Kidney tubule cell (primary cell): ENCODE measurements around the gene GFRA3.
A peak's percentile ranks its signal among the peaks of the same experiment; 100 is the strongest.
"Not testable (repeated sequence)": the region's sequence is repeated elsewhere in the genome, so short reads cannot be mapped to it uniquely, and the experiment has no call there.

Experiments
- DNase-seq: peaks from one replicate; pipeline ENCODE4 v3.0.0-alpha.2; 2018; ENCODE audit warnings: low spot score

Gene GFRA3

GRCh38 chr5:138274189-138274853 lies at the start of gene GFRA3:
Gene GFRA3 (minus strand): TSS chr5:138274621. CDS start chr5:138274424, 197 bp downstream.
- DNase-seq = no peak

GRCh38 chr5:138318211-138318610 lies 43.8 kb upstream of the GFRA3 start:
- not testable (repeated sequence) for DNase-seq

- no peak for DNase-seq
Observed at GRCh38 chr5:138316355-138316754, 41.9 kb upstream of the GFRA3 start.

GRCh38 chr5:138315751-138316278 lies 41.4 kb upstream of the GFRA3 start:
- no peak for DNase-seq

- DNase-seq = no peak
Observed at GRCh38 chr5:138305797-138306196, 31.4 kb upstream of the GFRA3 start.

GRCh38 chr5:138303372-138303771 lies 29.0 kb upstream of the GFRA3 start:
- DNase-seq = peak; percentile 19

GRCh38 chr5:138289296-138289695 lies 14.9 kb upstream of the GFRA3 start:
- no peak for DNase-seq

GRCh38 chr5:138287246-138287645 lies 12.8 kb upstream of the GFRA3 start:
- no peak for DNase-seq

- DNase-seq = peak; percentile 51
Observed at GRCh38 chr5:138282920-138283742, 8.7 kb upstream of the GFRA3 start.

GRCh38 chr5:138280915-138281314 lies 6.5 kb upstream of the GFRA3 start:
- no peak for DNase-seq

- DNase-seq = no peak
Observed at GRCh38 chr5:138276402-138277054, 2.1 kb upstream of the GFRA3 start.

GRCh38 chr5:138275895-138276294 lies 1.5 kb upstream of the GFRA3 start:
- no peak for DNase-seq

GRCh38 chr5:138275379-138275782 lies 960 bp upstream of the GFRA3 start:
- DNase-seq = no peak

- no peak for DNase-seq
Observed at GRCh38 chr5:138273834-138274188, 610 bp downstream of the GFRA3 start.

- no peak for DNase-seq
Observed at GRCh38 chr5:138272681-138273080, 1.7 kb downstream of the GFRA3 start.

GRCh38 chr5:138271281-138271680 lies 3.1 kb downstream of the GFRA3 start:
- DNase-seq = no peak

GRCh38 chr5:138264183-138264582 lies 10.2 kb downstream of the GFRA3 start:
- DNase-seq = no peak

GRCh38 chr5:138263581-138263980 lies 10.8 kb downstream of the GFRA3 start:
- no peak for DNase-seq

- no peak for DNase-seq
Observed at GRCh38 chr5:138258704-138259292, 15.6 kb downstream of the GFRA3 start.

- no peak for DNase-seq
Observed at GRCh38 chr5:138257583-138257982, 16.8 kb downstream of the GFRA3 start.

- DNase-seq = no peak
Observed at GRCh38 chr5:138252944-138253343, 21.5 kb downstream of the GFRA3 start.

GRCh38 chr5:138247800-138248199 lies 26.6 kb downstream of the GFRA3 start:
- not testable (repeated sequence) for DNase-seq
